Activated CD4-positive, alpha-beta T cell treated with anti-CD3 and anti-CD28 coated beads, Interleukin-2, Interleukin-6, amounts not matched to agents 100 ng/mL and 50 ng/mL, durations not matched to agents 16 hours and 8 hours (primary cell): Measurements from ENCODE around the gene ARL2.
"Not testable (repeated sequence)": the region's sequence is repeated elsewhere in the genome, so short reads cannot be mapped to it uniquely, and the experiment has no call there.

Experiments used
- DNase-seq: peaks from one replicate; pipeline ENCODE4 v3.0.0-alpha.2; 2020

The ARL2 gene

DNA sequence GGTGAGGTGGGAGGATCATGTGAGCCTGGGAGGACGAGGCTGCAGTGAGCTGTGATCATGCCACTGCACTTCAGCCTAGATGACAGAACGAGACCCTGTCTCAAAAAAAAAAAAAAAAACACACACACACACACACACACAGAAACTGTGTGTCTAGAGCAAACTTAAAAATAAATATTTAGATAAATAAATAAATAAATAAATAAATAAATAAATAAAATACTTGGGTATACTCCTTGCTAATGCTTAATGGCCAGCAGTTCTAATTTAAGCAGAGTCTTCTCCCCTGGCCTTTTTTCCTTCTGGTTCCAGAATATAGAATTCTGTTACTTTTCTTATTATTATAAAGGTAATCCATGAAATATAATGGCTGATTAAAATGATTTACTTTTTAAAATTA, 5.1 kb upstream of the ARL2 start:
- no peak for DNase-seq

DNA sequence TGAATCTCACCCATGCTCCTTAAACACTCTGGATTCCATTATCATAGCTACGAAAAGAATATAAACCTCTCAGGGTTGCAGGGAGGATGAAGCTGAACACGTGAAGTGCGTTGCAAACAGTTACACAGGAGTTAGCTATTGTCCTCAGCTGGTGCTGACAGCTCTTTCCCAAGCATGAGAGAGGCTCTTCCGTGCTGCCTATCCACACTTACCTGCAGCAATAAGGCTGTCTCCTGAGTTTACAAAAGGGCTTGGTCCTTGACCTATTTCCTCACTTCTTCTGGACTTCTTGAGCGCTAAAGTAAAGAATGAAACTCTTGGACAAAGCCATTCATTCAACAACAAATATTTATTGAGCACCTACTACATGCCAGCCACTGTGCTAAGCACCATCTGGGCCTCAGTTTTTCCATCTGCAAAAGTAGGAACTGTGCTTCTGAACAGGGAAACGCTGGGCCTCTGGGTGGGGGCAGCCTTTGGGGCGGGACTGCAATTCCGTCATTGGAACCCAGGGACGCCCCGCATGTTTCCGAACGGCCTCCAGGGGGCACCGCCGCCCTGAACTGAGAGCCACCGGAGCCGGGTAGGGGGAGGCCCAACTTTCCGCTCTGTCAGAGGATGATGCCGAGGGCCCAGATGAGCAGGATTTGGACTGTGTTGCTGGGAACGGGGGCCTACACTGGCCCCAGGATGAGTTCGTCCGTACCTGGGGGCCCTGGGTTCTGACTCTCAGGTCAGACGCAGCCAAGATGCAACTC, 651 bp upstream of the ARL2 start:
- peak; percentile 94 for DNase-seq

DNA sequence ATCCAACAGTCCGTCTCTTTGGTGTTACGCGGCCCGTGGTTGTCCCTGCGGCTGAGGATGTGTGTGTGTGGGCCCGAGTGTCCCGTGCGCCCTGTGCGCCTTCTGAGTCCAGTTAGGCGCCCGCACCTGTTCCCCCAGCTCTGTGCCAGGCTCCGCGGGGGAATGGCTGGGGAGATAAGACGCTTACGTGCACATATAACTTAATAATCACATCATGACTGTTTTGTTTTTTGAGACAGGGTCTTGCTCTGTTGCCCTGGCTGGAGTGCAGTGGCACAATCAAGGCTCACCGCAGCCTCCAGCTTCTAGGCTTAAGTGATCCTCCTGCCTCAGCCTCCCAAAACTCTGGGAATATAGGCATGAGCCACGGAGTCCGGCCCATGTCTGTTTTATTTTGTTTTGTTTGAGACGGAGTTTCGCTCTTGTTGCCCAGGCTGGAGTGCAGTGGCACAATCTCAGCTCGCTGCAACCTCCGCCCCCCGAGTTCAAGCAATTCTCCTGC, 817 bp downstream of the ARL2 start:
- DNase-seq, result no peak

DNA sequence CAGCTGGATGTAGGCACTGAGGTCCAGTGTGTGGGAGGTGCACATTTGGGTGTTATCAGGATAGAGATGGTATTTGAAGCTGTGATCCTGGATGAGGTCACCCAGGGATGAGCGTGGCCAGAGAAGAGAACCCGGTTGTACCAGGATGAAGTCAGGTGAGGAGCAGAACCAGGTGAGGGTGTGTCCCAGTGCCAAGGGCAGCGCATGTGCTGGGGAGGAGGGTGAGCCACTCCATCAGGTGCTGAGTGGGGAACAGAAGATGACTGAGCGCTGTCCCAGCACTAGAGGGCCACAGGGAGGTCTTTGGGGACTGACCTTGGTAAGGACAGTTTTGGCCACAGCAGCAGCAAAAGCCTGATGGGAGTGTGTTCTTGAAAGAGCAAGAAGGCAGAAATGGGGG, 2.7 kb downstream of the ARL2 start:
- DNase-seq, result no peak

DNA sequence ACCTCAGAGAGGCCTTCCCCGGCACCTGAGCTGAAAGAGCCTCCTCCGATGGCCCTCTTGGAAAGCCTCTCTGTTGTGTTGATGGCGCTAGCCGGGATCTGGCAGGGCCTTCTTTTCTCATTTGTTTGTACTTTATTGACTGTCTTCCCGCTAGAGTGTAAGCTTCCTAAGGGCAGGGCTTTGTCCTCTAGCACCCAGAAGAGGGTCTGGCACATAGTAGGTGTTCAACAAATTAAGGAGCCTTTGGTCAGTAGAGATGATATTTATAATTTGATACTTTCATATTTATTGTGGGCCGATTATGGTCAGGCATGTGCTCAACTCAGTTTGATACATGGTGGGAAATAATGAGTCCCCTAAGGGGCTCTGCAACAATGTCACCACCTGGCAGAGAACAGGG, 4.0 kb downstream of the ARL2 start:
- DNase-seq, result no peak

DNA sequence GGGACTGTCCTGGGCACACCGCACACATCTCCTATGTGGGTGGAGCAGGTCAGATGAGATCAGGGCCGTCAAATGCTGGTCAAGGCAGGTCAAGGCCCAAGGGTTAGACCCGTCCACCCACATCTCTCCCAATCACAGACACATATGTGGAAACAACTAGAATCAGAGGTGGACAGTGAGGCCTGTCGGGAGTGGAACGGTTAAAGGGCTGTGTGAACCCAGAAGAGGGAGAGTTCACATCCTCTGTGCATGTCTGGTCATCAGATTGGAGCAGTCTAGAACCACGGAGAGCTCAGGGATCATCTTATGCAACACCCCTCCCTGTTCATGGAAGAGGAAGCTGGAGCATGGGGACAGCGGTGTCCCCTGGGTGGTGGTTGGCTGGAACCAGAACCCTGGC, 5.9 kb downstream of the ARL2 start:
- DNase-seq, result no peak

DNA sequence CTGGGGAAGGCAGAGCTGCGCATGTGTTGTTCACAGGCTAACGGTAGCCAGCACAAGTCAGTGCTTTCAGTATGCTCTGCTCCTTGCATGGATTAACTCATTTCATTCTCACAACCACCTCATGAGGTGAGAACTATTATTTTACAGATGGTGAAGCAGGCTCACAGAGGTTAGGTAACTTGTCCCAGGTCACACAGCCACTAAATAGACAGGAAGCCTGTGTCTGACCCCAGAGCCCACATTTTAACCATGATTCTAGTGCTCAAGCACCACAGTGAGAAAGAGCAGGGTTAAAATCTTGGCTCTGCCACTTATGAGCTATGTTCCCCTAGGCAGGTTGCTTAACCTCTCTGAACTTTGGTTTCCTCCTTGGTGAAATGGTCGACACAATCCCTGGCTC, 7.0 kb downstream of the ARL2 start:
- no peak for DNase-seq

DNA sequence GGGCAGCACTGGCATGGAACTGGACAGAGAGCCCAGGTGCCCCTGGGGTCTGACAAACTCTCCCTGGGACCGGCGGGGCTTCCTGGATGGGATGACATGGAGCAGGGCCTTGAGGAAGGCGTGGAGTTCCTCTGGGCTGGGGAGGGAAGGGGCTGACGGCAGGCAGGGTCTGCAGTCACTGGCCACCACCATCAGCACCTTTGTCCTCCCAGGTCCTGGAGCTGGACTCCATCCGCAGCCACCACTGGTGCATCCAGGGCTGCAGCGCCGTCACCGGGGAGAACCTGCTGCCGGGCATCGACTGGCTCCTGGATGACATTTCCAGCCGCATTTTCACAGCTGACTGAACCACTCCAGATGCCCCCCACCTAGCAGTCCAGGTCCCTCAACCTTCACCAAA, 7.5 kb downstream of the ARL2 start:
- no peak for DNase-seq

DNA sequence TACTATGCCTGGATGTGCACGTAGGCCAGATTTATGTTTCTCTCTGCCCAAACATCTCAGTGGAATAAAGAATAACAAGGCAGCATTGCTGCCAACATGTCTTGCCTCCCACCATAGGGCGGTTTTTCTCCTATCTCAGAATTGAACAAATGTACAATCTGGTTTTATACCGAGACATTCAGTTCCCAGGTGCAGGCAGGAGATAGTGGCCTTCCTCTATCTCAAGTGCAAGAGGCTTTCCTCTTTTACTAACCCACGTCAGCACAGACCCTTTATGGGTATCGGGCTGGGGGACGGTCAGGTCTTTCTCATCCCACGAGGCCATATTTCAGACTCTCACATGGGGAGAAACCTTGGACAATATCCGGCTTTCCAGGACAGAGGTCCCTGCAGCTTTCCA, 9.5 kb downstream of the ARL2 start:
- not testable (repeated sequence) for DNase-seq

DNA sequence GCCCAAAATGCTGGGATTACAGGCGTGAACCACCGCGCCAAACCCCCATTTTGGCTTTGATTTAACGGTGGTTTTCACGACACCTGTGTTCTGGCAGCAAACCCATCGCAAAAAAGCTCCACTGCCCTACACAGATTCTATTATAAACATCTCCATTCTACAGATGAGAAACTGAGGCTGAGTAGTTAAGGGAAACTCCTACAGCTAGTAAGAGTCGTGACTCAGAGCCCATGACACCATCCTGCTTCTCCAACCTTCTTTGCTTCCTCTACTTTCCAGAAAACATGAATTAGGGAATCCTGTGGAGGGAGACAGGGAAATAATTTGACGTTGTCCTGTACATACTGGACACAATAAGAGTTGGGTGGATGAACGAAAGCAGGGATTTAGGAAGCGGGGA, 12.8 kb downstream of the ARL2 start:
- DNase-seq, result no peak

DNA sequence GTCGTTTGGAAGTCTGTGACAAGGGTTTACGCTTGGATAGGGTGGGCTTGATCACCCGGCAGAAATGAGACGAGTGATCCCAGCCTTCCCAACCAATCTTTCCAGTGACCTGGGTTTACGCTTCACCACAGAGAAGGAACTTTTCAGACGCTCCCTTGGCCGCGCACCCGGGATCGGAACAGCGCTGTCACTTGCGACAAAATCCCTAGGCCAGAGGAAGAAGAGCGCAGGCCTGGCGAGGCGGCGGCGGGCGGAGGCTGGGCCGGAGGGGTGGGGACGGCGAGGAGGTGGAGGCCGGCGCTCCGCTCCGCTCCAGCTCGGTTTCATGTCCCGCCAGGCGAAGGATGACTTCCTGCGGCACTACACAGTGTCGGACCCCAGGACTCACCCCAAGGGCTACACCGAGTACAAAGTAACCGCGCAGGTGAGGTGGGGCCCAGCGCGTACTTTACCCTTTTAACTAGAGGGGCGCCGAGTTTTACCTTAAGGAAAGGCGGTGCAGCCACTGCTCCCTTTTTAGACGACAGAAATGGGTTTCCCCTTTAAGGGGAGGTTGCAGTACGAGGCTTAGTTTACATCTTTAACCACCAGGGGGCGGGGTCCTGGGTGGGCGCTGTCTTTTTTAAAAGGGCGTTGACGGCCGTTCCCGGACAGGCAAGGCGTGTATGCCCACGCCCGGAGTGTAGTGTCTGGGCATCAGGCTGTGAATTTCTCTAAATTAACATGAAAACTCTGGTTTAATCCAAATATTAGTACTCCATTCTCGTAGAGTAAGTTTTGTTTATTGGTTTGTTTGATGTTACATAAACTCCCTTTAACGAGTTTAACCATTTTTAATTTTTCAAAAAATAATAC, 13.5 kb downstream of the ARL2 start, which contains the start of gene SNX15:
Gene SNX15, plus strand, starts transcription at position 227 of the 855 bp plus-strand sequence. Its CDS starts 99 bp downstream, at position 326.
- peak; percentile 97 for DNase-seq

DNA sequence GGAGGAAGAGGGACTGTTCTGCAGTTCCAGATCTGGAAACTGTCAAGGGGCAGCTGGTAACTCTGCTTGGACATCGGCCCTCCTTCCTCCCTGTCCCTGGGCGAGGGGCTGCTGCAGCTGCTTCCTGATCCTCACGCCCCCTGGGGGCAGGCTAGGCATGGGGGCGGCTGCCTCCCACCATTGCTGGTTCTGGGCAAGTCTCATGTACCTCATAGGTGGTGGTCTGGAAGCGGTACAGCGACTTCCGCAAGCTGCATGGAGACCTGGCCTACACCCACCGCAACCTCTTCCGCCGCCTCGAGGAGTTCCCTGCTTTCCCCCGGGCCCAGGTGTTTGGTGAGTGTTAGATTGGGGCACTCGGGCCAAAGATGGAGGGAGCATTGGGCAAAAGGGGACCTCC, 18.3 kb downstream of the ARL2 start:
- DNase-seq, result no peak

DNA sequence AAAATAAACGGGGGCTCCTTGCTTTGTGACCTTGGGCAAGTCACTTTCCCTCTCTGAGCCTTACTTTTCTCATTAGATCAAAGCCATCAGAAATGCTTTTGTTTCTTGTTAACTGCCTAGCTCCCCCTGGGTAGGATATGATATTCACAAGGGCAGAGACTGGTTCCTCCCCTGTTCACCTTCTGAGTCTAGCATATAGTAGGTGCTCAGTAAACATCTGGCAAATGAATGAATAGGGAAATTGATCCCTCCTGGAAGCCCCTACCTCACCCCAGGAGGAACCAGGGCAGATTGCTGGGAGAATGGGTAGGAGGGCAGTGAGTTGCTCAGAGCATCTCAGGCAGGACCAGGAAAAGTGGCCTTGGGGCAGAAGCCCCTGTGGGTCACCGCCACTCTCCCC, 20.5 kb downstream of the ARL2 start:
- no peak for DNase-seq

DNA sequence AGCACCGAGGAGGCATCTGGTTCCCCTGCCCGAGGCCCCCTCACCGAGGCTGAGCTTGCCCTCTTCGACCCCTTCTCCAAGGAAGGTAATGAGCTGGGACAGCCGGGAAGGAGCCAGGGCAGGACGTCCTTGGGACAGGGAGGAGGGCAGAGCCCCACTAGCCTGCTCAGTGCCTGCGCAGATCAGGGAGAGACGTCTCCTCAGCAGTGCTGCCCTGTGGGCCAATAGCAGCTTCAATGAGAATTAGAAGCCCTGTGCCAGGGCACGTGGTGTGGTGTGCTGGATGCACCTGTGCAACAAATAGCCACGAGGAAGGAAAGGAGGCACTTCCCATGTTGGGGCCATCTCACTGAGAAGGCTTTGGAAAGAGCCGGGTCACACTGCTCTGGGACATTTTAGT, 21.6 kb downstream of the ARL2 start:
- no peak for DNase-seq

DNA sequence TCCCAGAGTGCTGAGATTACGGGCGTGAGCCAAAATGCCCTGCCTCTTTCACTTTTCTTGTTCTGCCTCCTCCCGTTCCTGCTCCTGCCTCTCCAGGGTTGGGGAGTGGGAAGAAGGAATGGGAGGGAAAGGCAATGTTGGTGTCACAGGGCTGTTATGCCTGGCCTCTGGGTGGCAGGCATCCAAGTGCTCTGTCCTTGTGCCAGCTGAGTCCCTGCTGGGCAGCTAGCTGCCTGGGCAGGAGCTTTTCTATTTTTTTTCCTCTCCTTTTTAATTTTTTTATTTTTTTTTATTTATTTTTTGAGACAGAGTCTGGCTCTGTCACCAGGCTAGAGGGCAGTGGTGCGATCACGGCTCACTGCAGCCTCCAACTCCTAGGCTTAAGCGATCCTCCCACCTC, 23.0 kb downstream of the ARL2 start:
- DNase-seq, result no peak

DNA sequence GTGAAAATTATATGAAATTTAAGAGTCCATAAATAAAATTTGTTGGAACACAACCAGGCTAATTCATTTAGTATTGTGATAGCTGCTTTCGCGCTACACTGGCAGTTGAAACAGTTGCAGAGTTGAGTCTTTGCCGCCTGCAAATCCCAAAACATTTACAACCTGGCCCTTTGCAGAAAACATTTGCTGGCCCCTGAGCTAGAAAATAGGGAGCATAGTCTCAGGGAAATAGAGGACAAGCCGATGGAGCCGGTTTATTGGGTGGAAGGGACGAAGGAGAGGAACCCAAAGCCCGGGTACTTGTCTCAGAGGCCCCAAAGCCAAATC, 26.5 kb downstream of the ARL2 start:
- DNase-seq, result no peak

DNA sequence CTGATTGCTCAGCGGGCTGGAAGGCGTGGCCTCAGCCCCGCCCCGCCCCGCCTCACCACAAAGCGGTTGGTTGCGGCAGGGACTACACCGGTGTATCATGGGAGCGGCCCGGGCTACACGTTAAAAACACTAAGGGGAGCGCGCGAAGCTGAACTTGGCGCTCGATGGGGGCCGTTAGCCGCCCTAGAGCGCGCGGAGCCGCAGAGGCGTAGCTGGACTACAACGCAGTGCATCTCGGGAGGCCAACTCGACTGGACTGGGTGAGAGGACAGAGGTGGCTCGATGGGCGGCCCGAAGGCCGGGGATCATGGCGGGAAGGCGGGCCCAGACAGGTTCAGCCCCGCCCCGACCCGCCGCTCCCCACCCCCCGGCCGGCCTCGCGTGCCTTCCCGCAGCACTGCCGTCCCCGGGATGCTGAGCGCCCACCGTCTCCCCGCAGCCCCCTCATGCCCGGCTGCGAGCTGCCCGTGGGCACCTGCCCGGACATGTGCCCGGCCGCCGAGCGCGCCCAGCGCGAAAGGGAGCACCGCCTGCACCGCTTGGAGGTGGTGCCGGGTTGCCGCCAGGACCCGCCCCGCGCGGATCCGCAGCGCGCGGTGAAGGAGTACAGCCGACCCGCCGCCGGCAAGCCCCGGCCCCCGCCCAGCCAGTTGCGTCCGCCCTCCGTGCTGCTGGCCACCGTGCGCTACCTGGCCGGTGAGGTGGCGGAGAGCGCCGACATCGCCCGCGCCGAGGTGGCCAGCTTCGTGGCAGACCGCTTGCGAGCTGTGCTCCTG, 27.1 kb downstream of the ARL2 start, which contains the start of gene SAC3D1:
Gene SAC3D1, plus strand, starts transcription at position 364 of the 776 bp plus-strand sequence. Its CDS starts 83 bp downstream, at position 447.
- peak; percentile 95 for DNase-seq

DNA sequence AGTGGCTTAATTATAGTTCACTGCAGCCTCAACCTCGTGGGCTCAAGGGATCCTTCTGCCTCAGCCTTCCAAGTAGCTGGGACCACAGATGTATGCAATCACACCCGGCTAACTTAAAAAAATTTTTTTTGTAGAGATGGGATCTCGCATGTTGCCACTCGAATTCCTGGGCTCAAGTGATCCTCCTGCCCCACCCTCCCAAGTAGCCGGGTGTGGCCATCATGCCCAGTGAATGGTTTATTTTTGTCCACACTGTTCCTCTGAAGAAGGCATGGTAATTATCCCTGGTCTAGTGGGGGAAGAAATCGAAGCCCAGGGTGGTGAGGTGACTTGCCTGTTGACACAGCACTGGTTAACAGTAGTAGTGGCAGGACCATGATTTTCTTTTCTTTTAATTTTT, 28.9 kb downstream of the ARL2 start:
- no peak for DNase-seq

DNA sequence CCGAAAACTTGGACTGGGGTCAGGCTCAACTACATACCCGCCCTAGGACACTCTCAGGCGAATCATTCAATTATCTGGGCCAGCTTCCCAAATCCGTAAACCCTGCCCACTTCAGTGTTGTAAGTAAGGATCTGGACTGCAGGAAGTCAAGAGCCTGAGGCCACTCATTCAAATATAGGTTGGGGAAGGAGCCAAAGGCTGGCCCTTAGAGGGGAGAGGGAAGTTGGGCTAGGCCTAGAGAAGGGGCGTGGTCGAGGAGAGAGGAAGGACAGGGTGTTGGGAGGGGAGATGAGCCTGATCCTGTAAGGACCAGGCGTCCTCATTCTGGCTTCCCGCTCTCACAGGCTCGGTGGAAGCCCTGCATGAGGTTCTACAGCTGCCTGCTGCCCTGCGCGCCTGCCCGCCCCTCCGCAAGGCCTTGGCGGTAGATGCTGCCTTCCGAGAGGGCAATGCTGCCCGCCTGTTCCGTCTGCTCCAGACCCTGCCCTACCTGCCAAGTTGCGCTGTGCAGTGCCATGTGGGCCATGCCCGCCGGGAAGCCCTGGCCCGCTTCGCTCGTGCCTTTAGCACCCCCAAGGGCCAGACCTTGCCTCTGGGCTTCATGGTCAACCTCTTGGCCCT, 30.0 kb downstream of the ARL2 start:
- no peak for DNase-seq

DNA sequence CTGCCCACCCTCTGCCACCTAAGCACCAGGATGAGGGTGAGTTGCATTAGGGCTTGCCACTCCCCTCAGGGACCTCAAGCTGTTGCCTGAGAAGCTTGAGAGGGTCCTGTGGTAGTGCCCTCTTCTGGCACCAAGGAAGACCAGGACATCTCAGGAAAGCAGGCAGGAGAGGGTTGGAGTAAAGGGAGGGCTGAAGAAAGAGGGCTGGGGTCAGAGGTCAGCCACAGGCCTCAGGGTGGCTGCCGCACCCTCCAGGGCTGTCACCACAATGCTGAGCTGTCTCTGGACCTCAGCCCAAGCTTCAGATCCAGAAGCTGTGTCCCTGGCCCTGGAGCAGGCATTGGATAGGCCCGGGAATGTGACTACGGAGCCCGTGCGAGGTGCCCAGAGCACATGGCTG, 31.1 kb downstream of the ARL2 start:
- DNase-seq, result no peak

DNA sequence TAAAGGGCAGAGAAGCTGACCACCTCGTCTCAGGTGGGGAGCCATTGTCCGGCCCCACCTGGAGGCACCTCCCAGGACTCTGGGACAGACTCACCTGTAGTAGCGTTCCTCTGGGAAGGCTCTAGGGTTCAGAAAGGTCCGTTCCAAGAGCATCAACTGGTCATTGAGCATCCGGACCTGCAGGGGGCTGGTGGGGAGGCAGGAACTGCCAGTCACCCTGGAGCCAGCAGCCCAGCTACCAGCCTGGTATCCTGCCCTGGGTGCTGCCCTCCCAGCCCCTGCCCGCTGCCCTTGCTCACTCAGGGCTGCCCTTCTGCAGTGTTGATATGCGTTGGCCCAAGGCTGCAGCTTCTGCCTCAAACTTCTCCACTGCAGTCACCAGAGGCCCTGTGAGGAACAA, 31.8 kb downstream of the ARL2 start:
- DNase-seq, result no peak

DNA sequence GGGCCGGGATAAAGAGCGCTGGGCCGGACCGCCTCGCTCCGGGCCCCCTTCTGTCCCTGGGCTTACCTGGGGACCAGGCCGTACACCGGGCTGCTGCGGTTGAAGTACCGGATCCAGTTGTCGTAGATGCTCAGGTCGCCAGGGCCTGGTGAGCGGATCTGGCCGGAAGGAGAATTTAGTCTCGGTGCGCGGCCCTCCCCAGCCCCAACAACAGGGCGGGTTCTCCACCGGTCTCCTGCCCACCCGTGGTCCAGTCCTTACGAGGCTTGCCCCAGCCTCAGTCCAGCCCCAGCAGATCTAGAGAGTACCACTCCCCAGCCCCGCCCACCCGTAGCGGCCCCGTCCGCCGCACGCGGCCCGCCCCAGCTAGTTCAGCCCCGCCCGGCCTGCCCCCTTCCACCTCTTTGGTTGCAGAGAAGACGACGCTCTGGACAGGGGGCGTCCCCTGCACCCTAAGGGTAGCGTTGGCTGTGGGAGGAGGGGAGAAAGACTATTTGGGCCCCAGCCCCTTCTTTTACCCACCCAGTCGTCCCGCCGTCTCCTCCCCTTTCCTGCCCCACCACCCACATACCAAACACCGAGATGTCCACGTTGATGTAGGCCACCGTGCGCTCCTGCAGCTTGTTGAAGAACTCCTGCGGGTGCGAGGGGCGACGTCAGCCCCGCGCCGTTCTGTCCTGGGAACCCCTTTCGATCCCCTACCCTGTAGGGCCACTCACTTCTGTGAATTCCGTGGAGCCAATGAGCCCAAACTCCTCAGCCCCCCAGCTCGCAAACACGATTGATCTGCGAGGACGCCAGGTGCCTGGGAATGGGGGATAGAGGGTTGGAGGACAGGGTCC, 33.8 kb downstream of the ARL2 start:
- DNase-seq, result no peak
